Measurements from ENCODE around the gene C6orf136. TPM values are rescaled to one million over a fixed set of nuclear protein-coding genes. Genes with fewer than 3 reads are reported as not detected.
A peak's percentile ranks its signal among the peaks of the same experiment; 100 is the strongest.

Gene C6orf136
- polyA plus RNA-seq, 3 donors = 2.0 to 18.4 (median 2.7) TPM

- Histone ChIP-seq H3K4me2 (replicated peaks; ENCODE audit: extremely low read depth, low read length, poor library complexity, severe bottlenecking) (no peak overlapping the region), H3K4me1 (ENCODE audit: control insufficient read depth in 1 of 2, insufficient read depth in 2 of 2, low read length in 2 of 2) (no peaks in the 10 kb centered on the region), H3K27ac (ENCODE audit: low read depth in 1 of 2, low read length in 2 of 2) (no peak overlapping the region), H3K36me3 (replicated peaks in 1 of 2; ENCODE audit: control insufficient read depth in 1 of 2, insufficient read depth in 2 of 2, low read length in 2 of 2) (peaks cover 84 to 88% of the 10 kb centered on the region in 2 donors), H3K9me3 (replicated peaks in 1 of 2; ENCODE audit: control insufficient read depth in 1 of 2, insufficient read depth in 1 of 2, low read length in 2 of 2) (no peaks in the 10 kb centered on the region), H3K79me2 (ENCODE audit: insufficient read depth, low read length) (peaks cover 13% of the 10 kb centered on the region), H3K4me3 (replicated peaks in 1 of 3; ENCODE audit: low read depth in 2 of 3, low read length in 3 of 3) (no peak overlapping the region), H3K27me3 (ENCODE audit: control insufficient read depth in 2 of 2, insufficient read depth in 2 of 2, low read length in 2 of 2) (no peaks in the 10 kb centered on the region), H3K9ac (ENCODE audit: insufficient read depth, low read length, poor library complexity, severe bottlenecking) (no peak overlapping the region), H4K20me1 (ENCODE audit: insufficient read depth, low read length) (peaks cover 99% of the 10 kb centered on the region), H2AFZ (ENCODE audit: insufficient read depth, low read depth, low read length, poor library complexity, severe bottlenecking) (no peak overlapping the region)
- no peaks in the 10 kb centered on the region for H3K4me1 Mint-ChIP-seq
- no peaks in the 10 kb centered on the region for H3K9me3 Mint-ChIP-seq
- intact Hi-C loops (cut with micrococcal nuclease) = no loop called here
- H3K27me3 Mint-ChIP-seq (ENCODE audit: low read depth in 3 of 3) = no peaks in the 10 kb centered on the region
- WGBS (ENCODE audit: insufficient coverage) = 97% methylated on average over 11 of the region's 13 CpGs
- H3K27ac Mint-ChIP-seq = peak overlapping the region in 2 of 7 donors; percentile 58 to 62
- peaks cover 76 to 87% of the 10 kb centered on the region in 2 donors for H3K36me3 Mint-ChIP-seq
- no peak overlapping the region for H3K4me3 Mint-ChIP-seq
- DNase-seq = no peak
- TF ChIP-seq, protein P1, sequence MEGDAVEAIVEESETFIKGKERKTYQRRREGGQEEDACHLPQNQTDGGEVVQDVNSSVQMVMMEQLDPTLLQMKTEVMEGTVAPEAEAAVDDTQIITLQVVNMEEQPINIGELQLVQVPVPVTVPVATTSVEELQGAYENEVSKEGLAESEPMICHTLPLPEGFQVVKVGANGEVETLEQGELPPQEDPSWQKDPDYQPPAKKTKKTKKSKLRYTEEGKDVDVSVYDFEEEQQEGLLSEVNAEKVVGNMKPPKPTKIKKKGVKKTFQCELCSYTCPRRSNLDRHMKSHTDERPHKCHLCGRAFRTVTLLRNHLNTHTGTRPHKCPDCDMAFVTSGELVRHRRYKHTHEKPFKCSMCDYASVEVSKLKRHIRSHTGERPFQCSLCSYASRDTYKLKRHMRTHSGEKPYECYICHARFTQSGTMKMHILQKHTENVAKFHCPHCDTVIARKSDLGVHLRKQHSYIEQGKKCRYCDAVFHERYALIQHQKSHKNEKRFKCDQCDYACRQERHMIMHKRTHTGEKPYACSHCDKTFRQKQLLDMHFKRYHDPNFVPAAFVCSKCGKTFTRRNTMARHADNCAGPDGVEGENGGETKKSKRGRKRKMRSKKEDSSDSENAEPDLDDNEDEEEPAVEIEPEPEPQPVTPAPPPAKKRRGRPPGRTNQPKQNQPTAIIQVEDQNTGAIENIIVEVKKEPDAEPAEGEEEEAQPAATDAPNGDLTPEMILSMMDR (IDR thresholded peaks at IDR 0.05) = no peak
These were observed 43.0 kb upstream of the C6orf136 start for GRCh38 chr6:30603961-30604360.

GRCh38 chr6:30610065-30610464 lies 36.9 kb upstream of the C6orf136 start:
- H3K9ac ChIP-seq (ENCODE audit: insufficient read depth, low read length, poor library complexity, severe bottlenecking) = no peak overlapping the region
- peaks cover 19 to 28% of the 10 kb centered on the region in 2 donors for H3K4me1 ChIP-seq (ENCODE audit: control insufficient read depth in 1 of 2, insufficient read depth in 2 of 2, low read length in 2 of 2)
- Mint-ChIP-seq H3K4me1 (peaks cover 34% of the 10 kb centered on the region), H3K27me3 (ENCODE audit: low read depth in 3 of 3) (no peaks in the 10 kb centered on the region), H3K4me3 (no peak overlapping the region), H3K9me3 (peaks cover 0 to 2% (median 0%) of the 10 kb centered on the region in 7 donors), H3K27ac (peak overlapping the region in 3 of 7 donors; percentile 11 to 51 (median 44)), H3K36me3 (peaks cover 58 to 69% of the 10 kb centered on the region in 2 donors)
- no peaks in the 10 kb centered on the region for H3K27me3 ChIP-seq (ENCODE audit: control insufficient read depth in 2 of 2, insufficient read depth in 2 of 2, low read length in 2 of 2)
- H3K4me3 ChIP-seq (replicated peaks in 1 of 3; ENCODE audit: low read depth in 2 of 3, low read length in 3 of 3) = no peak overlapping the region
- no peak overlapping the region for H3K4me2 ChIP-seq (replicated peaks; ENCODE audit: extremely low read depth, low read length, poor library complexity, severe bottlenecking)
- 100% methylated on average over 1 of the region's 4 CpGs for WGBS (ENCODE audit: insufficient coverage)
- no peak overlapping the region for H2AFZ ChIP-seq (ENCODE audit: insufficient read depth, low read depth, low read length, poor library complexity, severe bottlenecking)
- H3K79me2 ChIP-seq (ENCODE audit: insufficient read depth, low read length) = peaks cover 56% of the 10 kb centered on the region
- H4K20me1 ChIP-seq (ENCODE audit: insufficient read depth, low read length) = peaks cover 98% of the 10 kb centered on the region
- intact Hi-C loops (cut with micrococcal nuclease) = loop anchor here (5.0 kb wide), 2 partner anchors 33 to 118 kb away; no protein-coding TSS in a partner anchor
- peaks cover 46 to 66% of the 10 kb centered on the region in 2 donors for H3K36me3 ChIP-seq (replicated peaks in 1 of 2; ENCODE audit: control insufficient read depth in 1 of 2, insufficient read depth in 2 of 2, low read length in 2 of 2)
- H3K27ac ChIP-seq (ENCODE audit: low read depth in 1 of 2, low read length in 2 of 2) = no peak overlapping the region
- no peaks in the 10 kb centered on the region for H3K9me3 ChIP-seq (replicated peaks in 1 of 2; ENCODE audit: control insufficient read depth in 1 of 2, insufficient read depth in 1 of 2, low read length in 2 of 2)
- no peak for DNase-seq
- TF ChIP-seq, protein P1 (IDR thresholded peaks at IDR 0.05) = no peak
